ENCODE results near the gene PSPH.
A peak's percentile ranks its signal among the peaks of the same experiment; 100 is the strongest.
"Not testable (repeated sequence)": the region's sequence is repeated elsewhere in the genome, so short reads cannot be mapped to it uniquely, and the experiment has no call there.

PSPH gene

GRCh38 chr7:56051339-56052191, at the start of gene PSPH, which contains the start of gene CCT6A:
Gene PSPH (minus strand): TSS chr7:56051444. CDS start chr7:56021212, 30,232 bp downstream.
Gene CCT6A (plus strand): TSS chr7:56051765. CDS start chr7:56051849, 84 bp downstream.
- Histone ChIP-seq H3K9ac (ENCODE audit: low read length) (peak within 1 kb of the TSS; percentile 94), H3K4me3 (ENCODE audit: low read length) (peak within 1 kb of the TSS; percentile 83), H3K4me1 (ENCODE audit: control insufficient read depth, insufficient read depth, low read length) (peaks cover 30% of the 10 kb centered on the region), H3K36me3 (ENCODE audit: control insufficient read depth, insufficient read depth, low read length) (no peaks in the 10 kb centered on the region), H3K27me3 (ENCODE audit: control insufficient read depth, insufficient read depth, low read length) (no peaks in the 10 kb centered on the region), H3K9me3 (ENCODE audit: control insufficient read depth, low read length) (no peaks in the 10 kb centered on the region)

DNA sequence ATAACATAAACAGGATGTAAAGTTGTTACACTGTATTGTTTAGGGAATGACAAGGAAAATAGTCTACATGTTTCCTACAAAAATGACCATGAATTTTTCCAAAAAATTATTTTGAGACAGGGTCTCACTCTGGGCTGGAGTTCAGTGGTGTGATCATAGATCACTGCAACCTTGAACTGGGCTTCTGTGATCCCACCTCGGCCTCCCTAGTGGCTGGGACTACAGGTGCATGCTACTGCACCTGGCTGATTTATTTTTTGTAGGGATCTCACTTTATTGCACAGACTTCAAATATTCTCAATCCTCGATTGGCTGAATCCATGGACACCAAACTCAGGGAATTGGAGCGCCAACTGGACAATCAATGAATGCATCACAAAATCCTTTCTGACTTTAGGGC, 48.4 kb upstream of the PSPH start:
- Histone ChIP-seq H3K4me1 (ENCODE audit: control insufficient read depth, insufficient read depth, low read length) (peaks cover 7% of the 10 kb centered on the region), H3K9me3 (ENCODE audit: control insufficient read depth, low read length) (no peaks in the 10 kb centered on the region), H3K4me3 (ENCODE audit: low read length) (no peak overlapping the region), H3K9ac (ENCODE audit: low read length) (no peak overlapping the region), H3K27me3 (ENCODE audit: control insufficient read depth, insufficient read depth, low read length) (no peaks in the 10 kb centered on the region), H3K36me3 (ENCODE audit: control insufficient read depth, insufficient read depth, low read length) (peaks cover 15% of the 10 kb centered on the region)

DNA sequence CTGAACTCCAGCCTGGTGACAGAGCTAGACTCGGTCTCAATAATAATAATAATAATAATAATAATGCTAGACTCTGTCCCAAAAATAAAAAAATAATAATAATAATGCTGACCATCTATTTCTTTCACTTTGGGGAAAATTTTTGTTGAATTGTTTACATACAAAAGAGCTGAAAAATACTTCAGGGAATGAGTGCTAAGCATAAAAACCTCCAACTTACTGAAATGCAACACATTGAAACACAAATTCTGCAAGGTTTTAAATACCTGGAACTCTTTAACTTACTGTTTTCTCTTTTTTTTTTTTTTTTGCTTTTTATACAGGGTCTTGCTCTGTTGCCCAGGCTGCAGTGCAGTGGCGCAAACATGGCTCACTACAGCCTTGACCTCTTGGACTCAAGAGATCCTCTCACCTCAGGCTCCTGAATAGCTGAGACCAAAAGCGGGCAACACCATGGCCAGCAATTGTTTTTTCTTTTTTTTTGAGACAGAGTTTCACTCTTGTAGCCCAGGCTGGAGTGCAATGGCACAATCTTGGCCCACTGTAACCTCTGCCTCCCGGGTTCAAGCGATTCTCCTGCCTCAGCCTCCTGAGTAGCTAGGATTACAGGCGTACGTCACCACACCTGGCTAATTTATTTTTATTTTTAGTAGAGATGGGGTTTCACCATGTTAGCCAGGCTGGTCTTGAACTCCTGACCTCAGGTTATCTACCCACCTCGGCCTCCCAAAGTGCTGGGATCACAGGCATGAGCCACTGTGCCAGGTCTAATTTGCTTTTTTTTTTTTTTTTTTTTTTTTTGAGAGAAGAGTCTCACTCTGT, 47.2 kb upstream of the PSPH start:
- not testable (repeated sequence) for H3K27me3 ChIP-seq (ENCODE audit: control insufficient read depth, insufficient read depth, low read length); H3K36me3 ChIP-seq (ENCODE audit: control insufficient read depth, insufficient read depth, low read length); H3K4me3 ChIP-seq (ENCODE audit: low read length); H3K9ac ChIP-seq (ENCODE audit: low read length); H3K9me3 ChIP-seq (ENCODE audit: control insufficient read depth, low read length); H3K4me1 ChIP-seq (ENCODE audit: control insufficient read depth, insufficient read depth, low read length)

DNA sequence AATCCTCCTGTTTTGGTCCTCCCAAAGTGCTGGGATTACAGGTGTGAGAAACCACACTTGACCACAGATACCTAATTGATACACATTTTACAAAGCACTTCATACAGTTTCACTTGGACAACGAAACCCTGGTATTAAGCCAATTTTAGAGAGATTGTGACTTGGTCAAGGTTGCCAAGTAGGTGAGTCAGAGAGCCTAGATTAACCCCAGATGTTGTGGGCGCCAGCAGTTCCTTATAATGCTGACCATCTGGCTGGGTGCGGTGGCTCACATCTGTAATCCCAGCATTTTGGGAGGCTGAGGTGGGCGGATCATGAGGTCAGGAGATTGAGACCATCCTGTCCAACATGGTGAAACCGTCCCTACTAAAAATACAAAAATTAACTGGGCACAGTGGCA, 46.5 kb upstream of the PSPH start:
- no peaks in the 10 kb centered on the region for H3K9me3 ChIP-seq (ENCODE audit: control insufficient read depth, low read length)
- no peak overlapping the region for H3K4me3 ChIP-seq (ENCODE audit: low read length)
- peaks cover 10% of the 10 kb centered on the region for H3K36me3 ChIP-seq (ENCODE audit: control insufficient read depth, insufficient read depth, low read length)
- no peak overlapping the region for H3K9ac ChIP-seq (ENCODE audit: low read length)
- no peaks in the 10 kb centered on the region for H3K27me3 ChIP-seq (ENCODE audit: control insufficient read depth, insufficient read depth, low read length)
- peaks cover 9% of the 10 kb centered on the region for H3K4me1 ChIP-seq (ENCODE audit: control insufficient read depth, insufficient read depth, low read length)

- no peak within 1 kb of the TSS for H3K9ac ChIP-seq (ENCODE audit: low read length)
- H3K4me1 ChIP-seq (ENCODE audit: control insufficient read depth, insufficient read depth, low read length) = peaks cover 12% of the 10 kb centered on the region
- no peaks in the 10 kb centered on the region for H3K36me3 ChIP-seq (ENCODE audit: control insufficient read depth, insufficient read depth, low read length)
- H3K9me3 ChIP-seq (ENCODE audit: control insufficient read depth, low read length) = no peaks in the 10 kb centered on the region
- H3K4me3 ChIP-seq (ENCODE audit: low read length) = no peak within 1 kb of the TSS
- H3K27me3 ChIP-seq (ENCODE audit: control insufficient read depth, insufficient read depth, low read length) = no peaks in the 10 kb centered on the region
Observed at GRCh38 chr7:56092789-56093531, 41.7 kb upstream of the PSPH start, which contains the start of gene PHKG1. Gene PHKG1 (minus strand): TSS chr7:56092952. CDS start chr7:56088941, 4,011 bp downstream.

GRCh38 chr7:56092388-56092787, 41.1 kb upstream of the PSPH start:
- not testable (repeated sequence) for H3K36me3 ChIP-seq (ENCODE audit: control insufficient read depth, insufficient read depth, low read length); H3K4me1 ChIP-seq (ENCODE audit: control insufficient read depth, insufficient read depth, low read length); H3K27me3 ChIP-seq (ENCODE audit: control insufficient read depth, insufficient read depth, low read length); H3K9ac ChIP-seq (ENCODE audit: low read length); H3K4me3 ChIP-seq (ENCODE audit: low read length); H3K9me3 ChIP-seq (ENCODE audit: control insufficient read depth, low read length)

DNA sequence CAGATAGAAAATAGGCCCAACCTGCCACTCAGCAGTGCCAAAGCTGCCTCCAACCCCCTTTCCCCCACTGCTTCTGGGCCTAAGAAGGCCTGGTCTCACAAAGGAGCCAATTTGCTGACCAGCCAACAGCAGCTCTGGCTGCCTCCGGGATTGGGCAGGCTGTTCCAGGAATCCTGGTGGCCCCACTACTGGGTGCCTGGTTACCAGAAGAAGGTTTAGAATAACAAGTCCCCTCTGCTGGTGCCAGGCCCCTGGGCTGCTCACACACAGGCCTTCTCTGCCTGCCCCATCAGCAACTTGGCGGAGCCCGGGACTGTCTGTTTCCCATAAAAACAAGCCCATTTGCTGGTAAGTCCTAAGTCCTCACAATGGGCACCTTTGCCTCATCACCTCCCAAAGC, 40.3 kb upstream of the PSPH start:
- no peak overlapping the region for H3K9ac ChIP-seq (ENCODE audit: low read length)
- no peak overlapping the region for H3K4me3 ChIP-seq (ENCODE audit: low read length)
- H3K9me3 ChIP-seq (ENCODE audit: control insufficient read depth, low read length) = no peaks in the 10 kb centered on the region
- H3K27me3 ChIP-seq (ENCODE audit: control insufficient read depth, insufficient read depth, low read length) = no peaks in the 10 kb centered on the region
- peaks cover 5% of the 10 kb centered on the region for H3K4me1 ChIP-seq (ENCODE audit: control insufficient read depth, insufficient read depth, low read length)
- H3K36me3 ChIP-seq (ENCODE audit: control insufficient read depth, insufficient read depth, low read length) = no peaks in the 10 kb centered on the region

GRCh38 chr7:56087445-56087844, 36.2 kb upstream of the PSPH start:
- H3K9ac ChIP-seq (ENCODE audit: low read length) = no peak overlapping the region
- H3K4me1 ChIP-seq (ENCODE audit: control insufficient read depth, insufficient read depth, low read length) = peaks cover under 1% of the 10 kb centered on the region
- H3K4me3 ChIP-seq (ENCODE audit: low read length) = no peak overlapping the region
- no peaks in the 10 kb centered on the region for H3K9me3 ChIP-seq (ENCODE audit: control insufficient read depth, low read length)
- no peaks in the 10 kb centered on the region for H3K27me3 ChIP-seq (ENCODE audit: control insufficient read depth, insufficient read depth, low read length)
- no peaks in the 10 kb centered on the region for H3K36me3 ChIP-seq (ENCODE audit: control insufficient read depth, insufficient read depth, low read length)

GRCh38 chr7:56086761-56087160, 35.5 kb upstream of the PSPH start:
- Histone ChIP-seq H3K9ac (ENCODE audit: low read length) (no peak overlapping the region), H3K4me1 (ENCODE audit: control insufficient read depth, insufficient read depth, low read length) (no peaks in the 10 kb centered on the region), H3K4me3 (ENCODE audit: low read length) (no peak overlapping the region), H3K36me3 (ENCODE audit: control insufficient read depth, insufficient read depth, low read length) (no peaks in the 10 kb centered on the region), H3K9me3 (ENCODE audit: control insufficient read depth, low read length) (no peaks in the 10 kb centered on the region), H3K27me3 (ENCODE audit: control insufficient read depth, insufficient read depth, low read length) (no peaks in the 10 kb centered on the region)

DNA sequence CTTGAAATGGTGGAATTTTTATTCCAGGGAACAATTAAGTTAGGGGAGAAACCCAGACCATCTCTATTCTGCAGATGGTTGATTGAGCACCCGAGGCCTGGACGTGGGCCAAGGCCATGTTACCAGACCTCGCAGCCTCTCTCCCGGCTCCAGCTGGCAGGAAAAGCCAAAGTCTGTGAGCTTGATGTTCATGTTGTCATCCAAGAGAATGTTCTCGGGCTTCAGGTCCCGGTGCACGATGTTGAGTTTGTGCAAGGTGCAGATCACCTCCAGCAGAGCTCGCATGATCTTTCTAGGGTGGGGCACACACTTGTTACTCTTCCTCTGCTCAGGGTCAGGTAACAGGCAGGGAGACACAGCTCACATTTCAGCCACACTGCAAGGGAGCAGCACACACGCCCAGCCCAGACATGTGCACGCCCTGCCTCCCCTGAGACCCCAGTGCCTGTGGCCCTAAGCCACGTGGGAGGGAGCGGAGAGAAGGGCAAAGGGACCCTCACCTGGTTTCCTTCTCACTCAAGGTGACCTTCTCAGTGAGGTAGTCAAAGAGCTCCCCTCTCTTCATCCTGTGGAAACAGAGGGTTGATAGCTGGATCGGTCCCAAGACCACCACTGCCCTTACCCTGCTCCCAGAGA, 32.0 kb upstream of the PSPH start:
- peaks cover 11% of the 10 kb centered on the region for H3K4me1 ChIP-seq (ENCODE audit: control insufficient read depth, insufficient read depth, low read length)
- H3K4me3 ChIP-seq (ENCODE audit: low read length) = no peak overlapping the region
- no peaks in the 10 kb centered on the region for H3K27me3 ChIP-seq (ENCODE audit: control insufficient read depth, insufficient read depth, low read length)
- no peaks in the 10 kb centered on the region for H3K36me3 ChIP-seq (ENCODE audit: control insufficient read depth, insufficient read depth, low read length)
- no peak overlapping the region for H3K9ac ChIP-seq (ENCODE audit: low read length)
- H3K9me3 ChIP-seq (ENCODE audit: control insufficient read depth, low read length) = no peaks in the 10 kb centered on the region

GRCh38 chr7:56081626-56082340, 30.5 kb upstream of the PSPH start:
- Histone ChIP-seq H3K4me1 (ENCODE audit: control insufficient read depth, insufficient read depth, low read length) (peaks cover 11% of the 10 kb centered on the region), H3K9ac (ENCODE audit: low read length) (no peak overlapping the region), H3K27me3 (ENCODE audit: control insufficient read depth, insufficient read depth, low read length) (no peaks in the 10 kb centered on the region), H3K36me3 (ENCODE audit: control insufficient read depth, insufficient read depth, low read length) (no peaks in the 10 kb centered on the region), H3K9me3 (ENCODE audit: control insufficient read depth, low read length) (no peaks in the 10 kb centered on the region), H3K4me3 (ENCODE audit: low read length) (no peak overlapping the region)

Data from mucosa of stomach (tissue), 1 donor.